HG03575 (cell line): ENCODE measurements around the gene C11orf58.

Experiments
- ATAC-seq: cut with Tn5 transposase; IDR thresholded peaks from one replicate; pipeline ENCODE4 v1.9.1; 2021; ENCODE audit not compliant: unreplicated experiment, insufficient number of reproducible peaks, low FRiP score; ENCODE audit errors: extremely low read depth

C11orf58 gene

DNA sequence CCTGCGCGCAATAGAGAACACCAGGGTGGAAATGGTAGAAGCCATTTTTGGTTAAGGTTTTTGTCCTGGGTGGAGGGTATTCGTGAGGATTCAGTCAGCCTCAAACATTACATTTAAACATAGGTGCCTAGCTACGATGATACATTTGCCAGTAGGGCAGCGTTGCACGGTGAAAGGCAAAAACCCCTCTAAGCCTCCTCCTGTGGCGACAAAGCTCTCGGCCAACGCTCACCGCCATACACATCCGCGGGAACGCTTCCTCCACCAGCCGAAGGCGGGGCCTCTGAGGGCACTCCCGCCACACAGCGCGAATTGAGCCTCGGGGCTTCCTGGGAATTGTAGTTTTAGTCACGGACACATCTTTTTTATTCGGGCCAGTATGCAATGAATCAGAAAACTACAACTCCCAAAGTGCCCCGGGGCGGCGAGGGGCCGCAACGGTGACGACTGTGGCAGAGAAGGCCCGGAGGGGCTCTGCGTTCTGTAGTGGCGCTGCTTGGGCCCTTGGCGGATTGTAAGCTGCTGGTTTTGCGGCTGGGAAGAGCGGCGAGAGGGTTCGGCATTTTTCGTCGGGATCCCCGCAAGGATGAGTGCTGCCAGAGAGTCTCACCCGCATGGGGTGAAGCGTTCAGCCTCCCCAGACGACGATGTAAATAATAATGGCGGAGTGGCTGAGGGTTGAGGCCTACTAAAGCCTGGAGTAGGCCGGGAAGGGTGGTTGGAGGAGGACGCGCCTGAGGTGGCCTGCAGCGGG, at the start of gene C11orf58:
Gene C11orf58 (plus strand): TSS at position 455 of the 754 bp plus-strand sequence. CDS start 132 bp downstream, at position 587.
- peak; percentile 97 for ATAC-seq

DNA sequence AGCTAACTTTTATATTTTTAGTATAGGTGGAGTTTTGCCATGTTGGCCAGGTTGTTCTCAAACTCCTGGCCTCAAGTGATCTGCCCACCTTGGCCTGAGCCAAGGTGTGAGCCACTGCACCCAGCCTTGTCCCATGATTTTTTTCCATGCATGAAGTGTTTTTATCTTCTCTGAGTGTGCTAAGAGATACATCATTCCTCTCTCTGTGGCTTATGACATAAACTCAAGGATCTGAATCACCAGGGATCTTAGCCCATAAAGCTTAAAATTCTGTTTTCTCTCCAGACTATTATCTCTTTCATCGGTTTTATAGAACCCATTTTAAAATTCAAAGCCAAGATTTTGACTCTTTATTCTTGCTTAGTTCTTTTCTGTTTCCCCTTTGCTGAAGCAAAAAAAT, 48.4 kb upstream of the C11orf58 start:
- ATAC-seq = no peak

DNA sequence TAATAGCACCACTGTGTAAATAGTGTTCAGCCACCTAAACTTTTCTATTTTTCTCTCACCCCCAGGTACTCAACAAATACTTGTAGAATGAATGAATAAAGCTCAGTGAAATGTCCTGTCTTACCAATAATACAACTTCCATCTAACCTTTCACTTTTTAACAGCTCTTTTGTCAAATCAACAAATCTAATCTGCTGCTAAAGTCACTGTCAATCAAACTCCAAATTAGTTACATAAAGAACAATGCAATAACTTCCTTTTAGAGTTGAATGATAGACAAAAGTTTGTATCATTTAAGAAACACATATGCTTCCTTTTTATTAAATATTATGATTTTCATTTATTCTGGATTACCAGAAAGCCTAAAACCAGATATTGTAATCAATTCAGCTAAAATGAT, 34.7 kb upstream of the C11orf58 start:
- no peak for ATAC-seq

DNA sequence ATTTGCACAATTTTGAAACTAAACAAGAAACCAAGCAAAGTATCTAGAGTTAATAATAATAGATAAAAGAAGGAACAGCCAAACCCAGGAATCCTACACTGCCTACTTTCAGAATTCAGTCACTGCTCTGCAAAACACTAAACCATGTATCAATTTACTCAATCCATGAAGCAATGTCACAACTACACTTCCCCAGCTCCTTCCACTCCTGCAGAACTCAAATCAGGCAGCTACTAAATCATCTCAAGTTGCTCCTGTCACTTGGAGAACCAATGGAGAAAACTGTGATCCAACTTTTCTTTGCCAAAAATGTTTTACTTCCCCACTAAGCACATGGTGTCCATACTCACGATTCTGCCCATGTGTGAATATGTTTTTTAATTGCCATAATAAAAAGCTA, 24.9 kb upstream of the C11orf58 start:
- no peak for ATAC-seq

DNA sequence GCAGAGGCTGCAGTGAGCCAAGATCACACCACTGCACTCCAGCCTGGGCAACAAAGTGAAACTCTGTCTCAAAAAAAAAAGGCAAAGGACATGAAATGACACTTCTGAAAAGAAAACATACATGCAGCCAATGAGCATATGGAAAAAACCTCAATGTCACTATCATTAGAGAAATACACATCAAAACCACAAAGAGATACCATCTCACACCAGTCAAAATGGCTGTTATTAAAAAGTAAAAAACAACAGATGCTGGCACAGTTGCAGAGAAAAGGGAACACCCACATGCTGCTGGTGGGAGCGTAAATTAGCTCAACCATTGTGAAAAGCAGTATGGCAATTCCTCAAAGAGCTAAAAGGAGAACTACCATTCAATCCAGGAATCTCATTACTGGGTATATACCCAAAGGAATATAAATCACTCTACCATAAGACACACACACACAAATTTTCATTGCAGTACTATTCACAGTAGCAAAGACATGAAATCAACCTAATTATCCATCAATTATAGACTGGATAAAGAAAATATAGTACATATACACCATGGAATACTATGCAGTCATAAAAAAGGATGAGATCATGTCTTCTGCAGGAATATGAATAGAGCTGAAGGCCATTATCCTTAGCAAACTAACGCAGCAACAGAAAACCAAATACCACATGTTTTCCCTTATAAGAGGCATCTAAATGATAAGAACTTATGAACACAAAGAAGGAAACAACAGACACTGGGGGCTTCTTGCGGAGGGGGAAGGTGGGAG, 15.7 kb upstream of the C11orf58 start:
- no peak for ATAC-seq

DNA sequence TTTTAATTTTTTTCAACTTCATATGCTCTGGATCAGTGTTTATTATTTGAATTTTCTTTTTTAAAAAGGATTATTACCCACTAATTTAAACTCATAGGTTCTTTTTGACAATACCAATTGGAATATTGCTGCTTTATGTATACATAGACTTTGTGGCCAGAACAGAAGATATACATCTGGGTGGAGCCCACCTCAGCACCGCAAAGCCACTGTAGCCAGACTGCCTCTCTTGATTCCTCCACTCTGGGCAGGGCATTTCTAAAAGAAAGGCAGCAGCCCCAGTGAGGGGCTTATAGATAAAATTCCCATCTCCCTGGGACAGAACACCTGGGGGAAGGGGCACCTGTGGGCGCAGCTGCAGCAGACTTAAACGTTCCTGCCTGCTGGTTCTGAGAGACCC, 10.6 kb upstream of the C11orf58 start:
- ATAC-seq = no peak

DNA sequence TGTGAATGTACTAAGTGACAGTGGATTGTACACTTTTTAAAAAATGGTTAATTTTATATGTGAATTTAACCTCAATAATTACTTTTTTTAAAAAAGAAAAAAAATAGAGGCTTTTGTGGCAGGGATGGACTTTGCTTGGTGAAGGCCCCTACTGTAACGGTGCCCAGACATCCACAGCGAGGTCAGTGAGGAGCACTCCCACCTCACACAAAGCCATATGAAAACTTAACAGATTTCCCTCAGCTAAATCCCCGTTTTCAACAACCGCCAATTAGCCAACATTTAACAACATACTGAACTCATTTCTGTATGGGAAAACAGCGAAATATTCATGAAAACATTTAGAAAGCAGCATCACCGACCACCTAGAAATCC, 642 bp upstream of the C11orf58 start:
- ATAC-seq = peak; percentile 5

DNA sequence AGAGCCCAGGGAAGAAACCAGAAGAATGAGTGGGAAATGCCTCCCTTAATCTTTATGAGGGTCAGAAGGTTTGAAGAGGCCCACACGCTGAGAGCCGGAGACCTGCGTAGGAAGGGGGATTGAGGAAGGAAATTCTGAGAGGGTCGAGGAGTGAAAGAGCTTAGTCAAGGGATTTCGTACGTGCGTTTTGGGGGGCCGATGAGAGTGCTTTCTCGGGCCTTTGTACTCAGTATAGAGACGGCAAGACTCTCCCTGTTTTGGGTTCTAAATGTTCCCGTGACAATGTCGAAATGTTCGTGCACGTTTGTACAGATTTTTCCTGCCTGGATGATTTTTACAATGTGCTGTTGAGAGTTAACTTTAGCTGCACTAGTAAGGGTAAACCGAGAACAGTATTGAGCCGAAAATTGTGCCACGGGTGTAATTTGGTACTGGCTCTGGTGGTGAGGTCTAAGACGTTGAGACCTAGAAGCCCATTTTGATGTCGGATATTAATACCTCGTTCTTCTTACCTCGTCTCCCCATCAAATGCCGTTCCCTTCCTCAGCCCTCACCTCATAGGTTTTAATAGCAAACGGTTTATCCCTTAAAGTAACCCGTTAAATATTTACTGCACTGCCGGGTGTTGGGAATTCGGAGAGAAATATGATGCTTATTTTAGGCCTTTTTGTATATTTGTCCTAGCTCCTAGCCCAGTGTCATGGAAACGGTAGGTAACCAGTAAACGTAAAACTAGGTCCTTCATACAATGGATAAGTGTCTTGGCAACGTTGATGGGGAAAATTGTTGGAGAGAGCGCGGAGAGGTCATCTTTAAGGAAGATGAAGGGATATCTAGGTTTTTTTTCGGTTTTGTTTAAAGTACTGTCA, 734 bp downstream of the C11orf58 start:
- no peak for ATAC-seq

DNA sequence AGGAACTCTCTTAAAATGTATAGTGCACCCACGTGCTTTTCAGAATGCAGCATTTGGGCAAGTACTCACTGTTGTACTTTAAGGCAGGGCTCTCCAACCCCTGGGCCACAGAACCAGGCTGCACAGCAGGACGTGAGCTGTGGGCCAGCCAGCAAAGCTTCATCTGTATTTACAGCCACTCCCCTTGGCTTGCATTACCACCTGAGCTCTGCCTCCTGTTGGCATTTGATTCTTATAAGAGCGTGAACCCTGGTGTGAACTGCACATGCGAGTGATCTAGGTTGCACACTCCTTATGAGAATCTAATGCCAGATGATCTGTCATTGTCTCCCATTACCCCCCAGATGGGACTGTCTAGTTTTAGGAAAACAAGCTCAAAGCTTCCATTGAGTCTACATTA, 3.0 kb downstream of the C11orf58 start:
- ATAC-seq = no peak

DNA sequence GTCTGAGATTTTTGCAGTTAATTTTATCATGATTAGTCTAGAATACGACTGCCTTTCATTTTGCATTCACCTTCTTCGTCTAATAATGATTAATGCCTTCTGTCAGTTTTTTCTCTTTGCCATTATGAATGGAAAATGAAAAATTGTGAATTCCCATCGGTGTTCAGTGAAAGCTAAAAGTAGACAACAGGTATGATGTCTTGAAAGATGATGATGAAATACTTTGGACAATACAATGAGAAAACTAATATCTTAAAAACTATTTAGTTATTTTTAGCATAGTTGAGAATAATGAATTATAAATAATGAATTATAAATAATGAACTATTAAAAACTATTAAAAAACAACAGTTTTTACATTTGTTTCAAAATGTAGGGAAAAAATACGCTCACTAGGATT, 5.0 kb downstream of the C11orf58 start:
- ATAC-seq = no peak

DNA sequence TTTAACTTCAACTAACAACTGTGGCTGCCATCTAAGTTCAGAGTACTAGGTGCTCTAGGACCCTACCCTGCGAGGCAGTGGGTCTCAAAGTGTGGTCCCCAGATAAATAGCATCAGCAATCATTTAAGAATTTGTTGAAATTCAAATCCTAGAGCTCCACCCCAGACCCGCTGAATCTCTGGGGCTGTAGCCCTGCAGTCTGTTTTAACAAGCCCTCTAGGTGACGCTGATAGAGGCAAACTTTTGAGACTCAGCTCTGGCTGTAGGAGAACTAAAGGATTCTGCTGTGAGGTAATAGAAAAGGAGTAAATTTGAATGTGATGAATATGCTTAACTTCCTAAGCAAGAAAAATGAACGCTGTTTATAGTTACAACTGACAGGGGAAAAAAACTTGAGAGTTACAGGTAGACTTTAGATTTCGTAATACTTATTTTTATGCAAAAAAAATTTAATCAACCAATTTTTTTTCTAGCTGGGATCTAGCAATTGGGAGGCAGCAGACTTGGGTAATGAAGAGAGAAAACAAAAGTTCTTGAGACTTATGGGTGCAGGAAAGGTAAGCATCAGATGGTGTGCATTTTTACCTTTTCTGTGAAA, 5.8 kb downstream of the C11orf58 start:
- ATAC-seq = no peak

DNA sequence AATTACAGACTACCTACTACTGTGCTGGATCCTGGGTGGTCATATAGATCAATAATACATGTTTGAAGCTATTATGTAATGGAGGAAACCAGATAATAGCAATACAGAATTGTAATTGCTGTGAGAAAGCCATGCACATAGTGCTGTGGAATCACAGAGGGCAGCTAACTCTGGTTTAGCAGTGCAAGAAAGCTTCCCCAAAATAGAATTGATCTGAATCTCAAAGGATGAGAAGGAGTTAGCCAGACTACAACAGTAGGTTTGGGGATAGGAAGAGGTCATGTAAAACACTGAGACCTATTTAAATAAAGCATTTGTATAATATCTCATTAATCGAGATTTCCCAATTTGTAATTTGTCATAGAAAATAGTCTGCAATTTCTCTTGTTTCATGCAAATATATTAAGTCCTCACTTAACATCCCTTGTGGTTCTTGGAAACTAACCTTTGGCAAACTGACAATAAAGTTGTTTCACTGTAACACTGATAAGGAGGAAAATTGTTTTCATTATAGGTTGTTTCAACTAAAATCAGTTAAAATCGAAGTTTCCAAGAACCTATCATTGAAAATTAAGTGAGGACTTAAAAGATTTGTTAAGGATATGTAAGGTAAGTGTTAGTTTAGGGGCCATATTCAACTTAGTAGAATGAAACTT, 7.6 kb downstream of the C11orf58 start:
- no peak for ATAC-seq

DNA sequence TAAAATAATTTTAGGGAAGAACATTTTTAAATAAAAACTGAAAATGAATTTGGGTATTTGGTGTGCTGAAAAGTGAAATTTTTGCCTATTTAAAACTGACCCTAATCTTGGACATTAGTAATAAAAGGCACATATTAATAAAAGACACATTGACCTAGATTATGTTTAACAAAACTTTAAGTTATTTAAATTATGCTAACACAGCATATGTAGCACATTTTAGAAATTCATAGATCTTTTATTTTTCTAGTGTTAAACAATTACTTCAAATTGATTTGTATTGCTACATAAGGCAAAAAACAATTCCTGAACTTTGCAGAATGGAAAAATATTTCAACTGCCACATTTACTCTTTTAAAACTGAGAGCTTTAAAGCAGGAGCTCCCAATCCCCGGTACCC, 10.6 kb downstream of the C11orf58 start:
- no peak for ATAC-seq

DNA sequence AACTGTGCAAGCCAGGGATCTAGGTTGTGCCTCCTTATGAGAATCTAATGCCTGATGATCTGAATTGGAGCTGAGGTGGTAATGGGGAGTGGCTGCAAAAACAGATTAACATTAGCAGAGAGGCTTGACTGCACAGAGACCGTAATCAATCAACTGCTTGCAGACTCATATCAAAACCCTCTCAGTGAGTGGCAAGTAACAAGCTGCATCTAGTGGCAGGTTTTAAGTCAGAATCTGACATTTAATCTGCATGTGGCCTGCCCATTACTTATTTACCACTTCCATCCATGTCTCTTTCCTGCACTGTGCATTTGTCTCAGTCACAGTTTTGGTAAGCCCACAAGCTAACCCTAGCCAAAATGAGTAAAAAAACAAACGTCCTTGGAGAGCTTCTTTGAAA, 11.2 kb downstream of the C11orf58 start:
- ATAC-seq = no peak

DNA sequence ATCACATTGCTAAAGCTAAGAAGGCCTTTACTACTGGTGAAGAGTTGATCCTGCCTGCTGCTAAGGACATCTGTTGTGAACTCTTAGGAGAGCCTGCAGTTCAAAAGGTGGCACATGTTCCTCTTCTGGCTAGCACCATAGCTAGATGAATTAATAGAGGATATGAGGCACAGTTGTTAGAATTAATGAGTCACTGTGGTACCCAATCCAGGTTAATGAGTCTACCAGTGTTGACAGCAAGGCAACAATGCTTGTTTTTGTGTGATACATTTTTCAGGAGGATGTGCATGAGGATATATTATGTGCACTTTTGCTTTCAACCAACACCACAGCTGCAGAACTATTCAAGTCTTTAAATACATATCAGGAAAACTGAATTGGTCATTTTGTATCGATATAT, 12.0 kb downstream of the C11orf58 start:
- no peak for ATAC-seq

DNA sequence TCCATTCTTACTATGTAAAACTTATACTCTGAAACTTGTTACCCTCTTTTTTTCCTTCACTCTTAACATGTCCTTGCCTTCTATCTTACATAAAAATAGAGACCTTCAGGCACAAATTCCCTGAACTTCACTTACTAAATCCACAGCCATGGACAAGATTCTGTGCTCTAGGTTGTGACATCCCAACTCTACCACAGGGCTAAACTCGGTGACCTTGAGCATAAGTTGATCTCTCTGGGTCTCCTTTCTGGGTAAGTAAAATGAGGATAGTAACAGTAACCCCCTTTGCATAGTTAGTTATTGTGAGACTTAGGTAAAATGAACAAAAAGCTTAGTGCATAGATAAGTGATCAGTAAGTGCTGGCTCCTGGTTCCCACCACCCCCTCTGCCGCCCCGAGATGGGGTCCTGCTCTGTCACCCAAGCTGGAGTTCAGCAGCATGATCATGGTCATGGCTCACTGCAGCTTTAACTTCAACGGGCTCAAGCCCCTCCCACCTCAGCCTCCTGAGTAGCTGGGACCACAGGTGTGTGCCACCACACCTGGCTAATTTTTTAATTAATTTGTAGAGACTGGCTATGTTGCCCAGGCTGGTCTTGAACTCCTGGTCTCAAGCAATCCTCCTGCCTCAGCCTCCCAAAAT, 20.1 kb downstream of the C11orf58 start:
- no peak for ATAC-seq

DNA sequence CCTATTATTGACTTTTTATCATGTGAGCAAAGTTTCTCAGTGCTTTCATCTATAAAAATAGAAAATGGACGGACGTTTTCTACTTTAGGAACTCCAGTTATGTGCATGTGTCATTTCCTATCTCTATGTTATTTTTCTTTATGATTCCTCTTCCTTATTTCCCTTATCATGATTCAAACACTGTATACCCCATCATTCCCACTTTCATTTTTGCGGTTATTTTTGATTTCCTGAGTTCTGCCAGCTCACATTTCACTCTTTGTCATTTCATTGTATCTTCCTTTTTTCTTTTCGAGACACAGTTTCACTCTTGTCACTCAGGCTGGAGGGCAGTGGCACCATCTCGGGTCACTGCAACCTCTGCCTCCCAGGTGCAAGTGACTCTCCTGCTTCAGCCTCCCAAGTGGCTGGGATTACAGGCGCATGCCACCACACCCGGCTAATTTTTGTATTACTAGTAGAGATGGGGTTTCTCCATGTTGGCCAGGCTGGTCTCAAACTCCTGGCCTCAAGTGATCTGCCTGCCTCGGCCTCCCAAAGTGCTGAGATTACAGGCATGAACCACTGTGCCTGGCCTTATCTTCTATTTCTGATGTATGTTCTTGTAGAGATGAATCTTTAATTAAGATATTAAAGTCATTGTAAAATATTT, 21.5 kb downstream of the C11orf58 start:
- ATAC-seq = no peak

DNA sequence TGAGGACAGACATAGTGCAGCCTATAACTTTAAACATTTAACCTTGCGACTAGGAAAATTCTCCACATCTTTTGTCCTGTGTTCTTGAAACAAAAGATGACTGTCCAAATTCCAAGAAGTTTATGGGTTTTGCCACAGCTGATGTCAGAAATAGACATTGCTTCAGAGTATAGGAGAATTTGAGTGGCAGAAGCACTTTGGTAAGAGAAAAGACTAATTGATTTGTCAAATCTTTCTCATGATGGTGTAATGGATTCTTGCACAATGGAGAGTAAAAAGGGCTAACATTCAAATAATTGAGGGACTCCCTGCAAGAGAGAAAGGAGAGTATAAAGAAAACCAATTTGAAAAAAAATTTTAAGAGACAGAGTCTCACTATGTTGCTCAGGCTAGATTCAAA, 25.3 kb downstream of the C11orf58 start:
- no peak for ATAC-seq
